SK-N-MC (cell line): ENCODE measurements around the gene KRTAP17-1.

Source experiments
- EZH2 ChIP-seq: fragments of 200-600 bp; sonication (generic); IDR thresholded peaks from one replicate; pipeline ENCODE4 v1.6.1; 2017; ENCODE audit warnings: antibody characterized with exemption
- FOXP2 ChIP-seq: optimal IDR thresholded peaks from 2 replicates; pipeline ENCODE3; 2011; ENCODE audit warnings: mild to moderate bottlenecking, moderate library complexity; ENCODE audit not compliant: insufficient read depth; ENCODE audit errors: extremely low read length, control extremely low read depth
- POLR2AphosphoS5 ChIP-seq: IDR thresholded peaks from 2 replicates; pipeline ENCODE4 v1.6.1; 2012; ENCODE audit warnings: mild to moderate bottlenecking, low read depth, low read length, borderline replicate concordance

GRCh38 chr17:41307647-41308046 lies 7.9 kb downstream of the KRTAP17-1 start:
- no peak for TF ChIP-seq POLR2AphosphoS5
- no peak for TF ChIP-seq EZH2
- no peak for TF ChIP-seq FOXP2
